ENCODE measurements around the gene SIGLEC12.

The SIGLEC12 gene

GRCh38 chr19:51501594-51502263 lies at the start of gene SIGLEC12:
TSS of gene SIGLEC12 (minus strand) at chr19:51501800. CDS start at chr19:51501733, 67 bp downstream.
- DNase-seq (ENCODE audit: low read depth, low spot score): no peak

- DNase-seq (ENCODE audit: low read depth, low spot score): no peak
Measured at GRCh38 chr19:51550848-51551672, 49.5 kb upstream of the SIGLEC12 start.

- DNase-seq (ENCODE audit: low read depth, low spot score): no peak
Measured at GRCh38 chr19:51549533-51550324, 48.1 kb upstream of the SIGLEC12 start.

GRCh38 chr19:51548891-51549305 lies 47.3 kb upstream of the SIGLEC12 start:
- no peak for DNase-seq (ENCODE audit: low read depth, low spot score)

GRCh38 chr19:51548213-51548651 lies 46.6 kb upstream of the SIGLEC12 start:
- DNase-seq (ENCODE audit: low read depth, low spot score): no peak

- no peak for DNase-seq (ENCODE audit: low read depth, low spot score)
Measured at GRCh38 chr19:51547397-51548212, 46.0 kb upstream of the SIGLEC12 start.

- DNase-seq (ENCODE audit: low read depth, low spot score): no peak
Measured at GRCh38 chr19:51546650-51547396, 45.2 kb upstream of the SIGLEC12 start.

- DNase-seq (ENCODE audit: low read depth, low spot score): no peak
Measured at GRCh38 chr19:51546107-51546649, 44.6 kb upstream of the SIGLEC12 start.

- DNase-seq (ENCODE audit: low read depth, low spot score): no peak
Measured at GRCh38 chr19:51544038-51544437, 42.4 kb upstream of the SIGLEC12 start.

- DNase-seq (ENCODE audit: low read depth, low spot score): no peak
Measured at GRCh38 chr19:51542699-51543098, 41.1 kb upstream of the SIGLEC12 start.

GRCh38 chr19:51541458-51542357 lies 40.1 kb upstream of the SIGLEC12 start:
- no peak for DNase-seq (ENCODE audit: low read depth, low spot score)

- no peak for DNase-seq (ENCODE audit: low read depth, low spot score)
Measured at GRCh38 chr19:51539821-51540366, 38.3 kb upstream of the SIGLEC12 start.

GRCh38 chr19:51535535-51535934 lies 33.9 kb upstream of the SIGLEC12 start:
- no peak for DNase-seq (ENCODE audit: low read depth, low spot score)

- DNase-seq (ENCODE audit: low read depth, low spot score): no peak
Measured at GRCh38 chr19:51531349-51532315, 30.0 kb upstream of the SIGLEC12 start, which contains the start of gene SIGLEC6. TSS of gene SIGLEC6 (minus strand) at chr19:51531670. CDS start at chr19:51531648, 22 bp downstream.

- no peak for DNase-seq (ENCODE audit: low read depth, low spot score)
Measured at GRCh38 chr19:51530616-51531015, 29.0 kb upstream of the SIGLEC12 start.

- no peak for DNase-seq (ENCODE audit: low read depth, low spot score)
Measured at GRCh38 chr19:51529301-51529700, 27.7 kb upstream of the SIGLEC12 start.

- no peak for DNase-seq (ENCODE audit: low read depth, low spot score)
Measured at GRCh38 chr19:51525651-51526050, 24.1 kb upstream of the SIGLEC12 start.

Measured in smooth muscle cell of the brain vasculature (primary cell).